ENCODE measurements around the gene FMNL2. TPM values are rescaled to one million over a fixed set of nuclear protein-coding genes. Genes with fewer than 3 reads are reported as not detected.

The FMNL2 gene
- total RNA-seq, 4 donors from 2014 or later, result 23.5 to 28.0 (median 23.8) TPM

DNA sequence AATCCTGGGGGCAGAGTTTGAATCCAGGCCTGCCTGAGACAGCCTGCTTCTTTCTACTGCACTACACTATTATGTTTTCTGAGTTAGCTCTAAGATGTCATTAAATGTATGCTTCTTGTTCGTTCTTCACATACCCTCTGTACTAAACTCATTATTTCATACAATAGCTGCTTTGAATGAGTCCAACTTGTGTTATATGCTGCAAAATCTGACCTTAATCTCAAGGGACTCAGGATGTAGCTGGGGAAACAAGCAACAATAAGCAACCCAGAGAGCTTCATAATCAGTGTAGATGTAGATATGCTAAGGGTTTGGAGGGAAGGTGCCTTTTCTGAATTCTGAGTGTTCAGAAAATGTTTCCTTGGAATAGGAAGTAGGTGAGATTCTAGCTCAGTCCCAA is 14.4 kb downstream of the FMNL2 start:
- no peak overlapping the region for H3K4me3 ChIP-seq
- H3K27ac ChIP-seq (replicated peaks in 1 of 4), result no peak overlapping the region
- no peaks in the 10 kb centered on the region for H3K9me3 ChIP-seq
- peaks cover 0 to 8% (median 3%) of the 10 kb centered on the region in 4 donors for H3K4me1 ChIP-seq
- no peaks in the 10 kb centered on the region for H3K27me3 ChIP-seq
- DNase-seq (ENCODE audit: extremely low spot score), result no peak
- peaks cover 0 to 4% (median 0%) of the 10 kb centered on the region in 4 donors for H3K36me3 ChIP-seq
- intact Hi-C loops (cut with DNase I), result loop anchor here (10.0 kb wide), 1 partner anchor 185 kb away; no protein-coding TSS in a partner anchor
- WGBS, result 78% methylated on average over 1 of the region's 1 CpG
- TF ChIP-seq EP300 (IDR thresholded peaks at IDR 0.05), result no peak

- peaks cover 0 to 17% (median 9%) of the 10 kb centered on the region in 4 donors for H3K4me1 ChIP-seq
- no peak for DNase-seq (ENCODE audit: extremely low spot score)
- 94% methylated on average over 5 of the region's 5 CpGs for WGBS
- peaks cover 0 to 4% (median 0%) of the 10 kb centered on the region in 4 donors for H3K36me3 ChIP-seq
- no peaks in the 10 kb centered on the region for H3K9me3 ChIP-seq
- no peak overlapping the region for H3K27ac ChIP-seq (replicated peaks in 1 of 4)
- no peaks in the 10 kb centered on the region for H3K27me3 ChIP-seq
- intact Hi-C loops (cut with DNase I), result no loop called here
- H3K4me3 ChIP-seq, result no peak overlapping the region
- TF ChIP-seq POLR2A (IDR thresholded peaks at IDR 0.05; ENCODE audit: low read depth) (no peak), POLR2AphosphoS5 (IDR thresholded peaks at IDR 0.05) (no peak), EP300 (IDR thresholded peaks at IDR 0.05) (no peak), CTCF (IDR thresholded peaks at IDR 0.05) (no peak)
These were observed 15.2 kb downstream of the FMNL2 start for GRCh38 chr2:152350155-152350679.

GRCh38 chr2:152352616-152353015 is 17.6 kb downstream of the FMNL2 start:
- TF ChIP-seq POLR2A (IDR thresholded peaks at IDR 0.05; ENCODE audit: low read depth), result no peak
- no peak for TF ChIP-seq POLR2AphosphoS5 (IDR thresholded peaks at IDR 0.05)
- no peak for TF ChIP-seq CTCF (IDR thresholded peaks at IDR 0.05)
- TF ChIP-seq EP300 (IDR thresholded peaks at IDR 0.05), result no peak
- Histone ChIP-seq H3K9me3 (no peaks in the 10 kb centered on the region), H3K4me3 (no peak overlapping the region), H3K36me3 (no peaks in the 10 kb centered on the region), H3K27me3 (no peaks in the 10 kb centered on the region), H3K4me1 (peaks cover 0 to 20% (median 12%) of the 10 kb centered on the region in 4 donors), H3K27ac (replicated peaks in 1 of 4) (no peak overlapping the region)
- no peak for DNase-seq (ENCODE audit: extremely low spot score)
- intact Hi-C loops (cut with DNase I), result no loop called here

GRCh38 chr2:152353364-152353763 is 18.4 kb downstream of the FMNL2 start:
- Histone ChIP-seq H3K4me3 (no peak overlapping the region), H3K4me1 (peaks cover 0 to 20% (median 12%) of the 10 kb centered on the region in 4 donors), H3K27me3 (no peaks in the 10 kb centered on the region), H3K36me3 (peaks cover 0 to 3% (median 0%) of the 10 kb centered on the region in 4 donors), H3K27ac (replicated peaks in 1 of 4) (no peak overlapping the region), H3K9me3 (no peaks in the 10 kb centered on the region)
- no peak for TF ChIP-seq CTCF (IDR thresholded peaks at IDR 0.05)
- TF ChIP-seq POLR2AphosphoS5 (IDR thresholded peaks at IDR 0.05), result no peak
- no peak for TF ChIP-seq POLR2A (IDR thresholded peaks at IDR 0.05; ENCODE audit: low read depth)
- TF ChIP-seq EP300 (IDR thresholded peaks at IDR 0.05), result no peak
- no peak for DNase-seq (ENCODE audit: extremely low spot score)
- intact Hi-C loops (cut with DNase I), result no loop called here
- 90% methylated on average over 2 of the region's 2 CpGs for WGBS

- DNase-seq (ENCODE audit: extremely low spot score), result no peak
- TF ChIP-seq CTCF (IDR thresholded peaks at IDR 0.05) (no peak), EP300 (IDR thresholded peaks at IDR 0.05) (no peak), POLR2AphosphoS5 (IDR thresholded peaks at IDR 0.05) (no peak), POLR2A (IDR thresholded peaks at IDR 0.05; ENCODE audit: low read depth) (no peak)
- intact Hi-C loops (cut with DNase I), result no loop called here
- H3K36me3 ChIP-seq, result peaks cover 0 to 5% (median 0%) of the 10 kb centered on the region in 4 donors
- H3K27ac ChIP-seq (replicated peaks in 1 of 4), result peak overlapping the region in 1 of 4 donors; percentile 10
- no peaks in the 10 kb centered on the region for H3K9me3 ChIP-seq
- H3K27me3 ChIP-seq, result no peaks in the 10 kb centered on the region
- H3K4me1 ChIP-seq, result peaks cover 0 to 20% (median 12%) of the 10 kb centered on the region in 4 donors
- WGBS, result 73% methylated on average over 4 of the region's 4 CpGs
- H3K4me3 ChIP-seq, result no peak overlapping the region
These were observed 19.2 kb downstream of the FMNL2 start for GRCh38 chr2:152354069-152354755.

Data from esophagus muscularis mucosa (tissue), 4 donors.